HG02885 (cell line): ENCODE results near the gene PEX16.

Experiments used
- ATAC-seq: cut with Tn5 transposase; IDR thresholded peaks from one replicate; pipeline ENCODE4 v1.9.1; 2021; ENCODE audit warnings: mild to moderate bottlenecking; ENCODE audit not compliant: unreplicated experiment, poor library complexity

The PEX16 gene

DNA sequence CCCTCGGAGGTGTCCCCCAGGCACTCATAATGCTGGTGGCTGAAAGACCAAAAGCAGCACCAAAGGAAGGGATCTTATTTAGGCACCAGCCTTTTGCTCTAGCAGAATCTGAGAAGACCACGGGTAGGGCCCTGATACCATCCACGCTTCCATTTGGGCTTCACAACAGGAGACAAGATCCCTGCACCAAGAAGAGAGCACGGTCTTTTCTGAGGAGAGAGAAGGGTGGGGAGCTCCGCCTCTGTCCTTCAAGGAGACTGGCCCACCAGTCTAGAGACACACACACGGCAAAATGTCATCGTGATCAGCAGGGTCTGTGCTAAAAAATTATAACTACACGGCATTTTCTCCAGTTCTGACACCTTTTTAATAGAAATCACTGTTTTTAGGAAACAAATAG is 14.5 kb upstream of the PEX16 start:
- no peak for ATAC-seq

DNA sequence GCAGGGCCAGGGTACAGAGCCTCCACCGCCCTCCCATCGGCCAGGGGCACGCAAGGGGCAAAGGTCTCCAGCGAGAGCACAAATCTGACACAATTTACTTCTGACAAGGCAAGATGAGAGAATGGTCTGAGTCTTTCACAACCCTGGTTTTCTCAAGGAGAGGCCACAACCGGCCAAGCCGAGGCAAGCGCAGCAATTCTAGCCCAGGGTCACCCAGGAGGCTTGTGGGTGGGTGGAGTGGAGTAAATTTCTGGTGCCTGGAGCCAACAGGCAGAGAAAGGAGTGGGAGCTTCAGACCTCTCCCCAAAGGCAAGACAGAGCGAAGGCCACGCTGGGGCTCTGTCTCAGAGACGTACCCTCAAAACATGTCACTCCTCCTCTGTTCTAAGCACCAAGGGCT is 14.1 kb upstream of the PEX16 start:
- no peak for ATAC-seq

DNA sequence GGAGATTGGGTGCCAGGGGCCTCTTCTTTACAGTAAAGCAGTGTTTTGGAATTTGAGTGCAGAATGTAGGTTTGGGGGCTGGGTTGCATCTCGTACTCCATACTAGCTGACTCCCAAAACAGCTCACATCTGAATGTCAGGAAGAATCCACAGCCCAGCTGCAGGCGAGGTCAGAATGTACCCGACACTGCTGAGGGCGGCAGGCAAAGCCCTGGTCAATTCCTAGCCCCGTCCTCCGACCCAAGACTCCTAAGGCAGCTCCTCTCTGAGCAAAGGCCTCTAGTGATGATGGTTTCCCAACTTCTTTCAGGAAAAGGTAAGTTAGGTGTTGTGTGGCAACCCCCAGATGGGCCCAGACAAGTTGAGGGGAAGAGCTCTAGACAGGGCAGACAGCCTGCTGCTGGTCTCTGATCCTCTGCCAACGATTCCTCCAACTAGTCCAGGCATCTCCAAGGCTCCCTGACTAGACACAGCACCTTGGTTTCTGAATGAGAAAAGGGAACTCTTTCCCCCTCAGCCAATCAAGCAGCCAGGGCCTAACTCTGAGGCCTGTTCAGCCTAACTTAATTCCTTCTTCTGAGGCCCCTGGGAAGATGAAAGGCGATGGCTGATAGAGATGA is 13.4 kb upstream of the PEX16 start:
- ATAC-seq: no peak

DNA sequence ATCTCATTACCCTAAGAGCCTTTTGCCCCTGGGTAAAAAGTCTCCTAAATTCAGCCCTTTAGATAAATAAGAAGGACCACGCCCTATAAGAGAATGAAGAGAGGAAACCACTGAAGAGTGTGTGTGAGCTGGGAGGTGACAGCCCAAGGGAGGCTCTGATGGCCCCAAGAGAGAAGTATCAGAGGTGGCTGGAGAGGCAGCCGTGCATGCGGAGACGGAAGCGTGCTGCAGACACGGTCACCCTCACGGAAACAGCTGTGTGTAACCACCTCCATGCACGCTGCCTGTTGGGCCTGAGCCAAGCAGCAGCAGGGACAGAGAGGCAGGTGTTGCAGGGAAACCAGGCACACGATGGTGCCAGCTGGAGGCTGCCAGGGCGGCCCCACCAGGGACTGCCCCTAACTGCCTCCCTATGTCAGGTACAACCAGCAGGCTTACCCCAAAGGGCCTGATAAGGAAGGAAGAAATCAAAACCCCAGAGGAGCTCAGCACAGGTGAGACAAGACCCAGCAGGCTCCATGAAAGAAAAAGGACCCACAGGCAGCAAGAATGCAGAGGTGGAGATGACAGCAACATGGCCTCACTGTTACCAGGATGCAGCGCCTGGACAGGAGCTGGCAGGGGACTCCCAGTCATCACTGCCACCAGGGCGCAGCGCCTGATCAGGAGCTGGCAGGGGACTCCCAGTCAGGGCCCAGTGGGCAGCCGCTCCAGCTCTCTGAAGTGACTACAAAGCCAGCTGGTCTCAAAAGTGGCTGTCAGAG is 12.5 kb upstream of the PEX16 start:
- peak; percentile 96 for ATAC-seq

DNA sequence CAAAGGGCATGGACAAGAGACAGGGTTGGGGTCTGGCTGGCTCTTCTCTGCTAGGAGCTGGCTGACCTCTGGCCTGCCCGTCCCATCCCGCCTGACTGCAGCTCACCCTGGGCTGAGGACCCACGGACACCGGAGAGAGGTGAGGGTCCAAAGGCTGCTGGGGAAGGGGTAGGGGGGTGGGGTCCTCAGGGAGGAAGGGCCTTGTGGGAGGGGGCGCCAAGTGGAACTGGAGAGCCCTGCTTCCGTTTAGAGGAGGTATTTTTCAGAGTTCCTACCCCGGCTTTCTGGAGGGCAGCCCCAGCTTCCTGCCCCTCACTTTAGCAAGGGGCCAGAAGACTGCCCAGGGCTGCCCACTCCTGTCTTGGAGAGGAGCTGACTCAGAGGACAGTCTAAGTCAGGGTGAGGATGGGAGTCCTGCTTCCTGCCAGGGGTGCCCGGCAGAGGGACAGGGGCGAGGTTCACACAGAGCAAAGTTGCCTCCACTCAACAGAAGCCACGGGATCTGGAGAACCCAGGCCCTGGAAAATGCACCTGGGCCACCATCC is 11.9 kb upstream of the PEX16 start:
- no peak for ATAC-seq

DNA sequence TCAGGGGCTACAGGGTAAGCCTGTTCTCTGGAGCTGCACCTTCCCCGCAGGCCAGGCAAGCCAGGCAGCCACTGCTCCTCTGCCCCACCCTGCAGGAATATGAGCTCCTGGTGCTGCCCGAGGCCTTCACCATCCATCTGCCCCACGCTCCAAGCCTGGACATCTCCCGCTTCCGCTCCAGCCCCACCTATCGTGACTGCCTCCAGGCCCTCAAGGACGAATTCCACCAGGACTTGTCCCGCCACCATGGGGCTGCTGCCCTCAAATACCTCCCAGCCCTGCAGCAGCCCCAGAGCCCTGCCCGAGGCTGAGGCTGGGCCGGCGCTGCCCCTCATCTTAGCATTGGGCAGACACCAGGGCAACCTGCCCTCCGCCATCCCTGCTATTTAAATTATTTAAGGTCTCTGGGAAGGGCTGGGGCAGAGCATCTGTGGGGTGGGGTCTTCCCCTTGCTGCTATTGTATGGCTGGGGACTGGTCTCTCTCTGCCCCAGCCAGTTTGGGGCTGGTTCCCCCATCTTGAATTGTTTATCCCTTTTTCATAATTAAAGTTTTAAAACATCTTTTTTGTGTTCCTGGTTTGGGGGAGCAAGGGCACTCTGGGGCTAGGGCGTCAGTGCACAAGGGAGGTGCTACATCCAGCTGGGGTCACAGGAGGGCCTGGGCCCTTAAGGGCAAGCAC is 11.0 kb upstream of the PEX16 start:
- ATAC-seq: no peak

DNA sequence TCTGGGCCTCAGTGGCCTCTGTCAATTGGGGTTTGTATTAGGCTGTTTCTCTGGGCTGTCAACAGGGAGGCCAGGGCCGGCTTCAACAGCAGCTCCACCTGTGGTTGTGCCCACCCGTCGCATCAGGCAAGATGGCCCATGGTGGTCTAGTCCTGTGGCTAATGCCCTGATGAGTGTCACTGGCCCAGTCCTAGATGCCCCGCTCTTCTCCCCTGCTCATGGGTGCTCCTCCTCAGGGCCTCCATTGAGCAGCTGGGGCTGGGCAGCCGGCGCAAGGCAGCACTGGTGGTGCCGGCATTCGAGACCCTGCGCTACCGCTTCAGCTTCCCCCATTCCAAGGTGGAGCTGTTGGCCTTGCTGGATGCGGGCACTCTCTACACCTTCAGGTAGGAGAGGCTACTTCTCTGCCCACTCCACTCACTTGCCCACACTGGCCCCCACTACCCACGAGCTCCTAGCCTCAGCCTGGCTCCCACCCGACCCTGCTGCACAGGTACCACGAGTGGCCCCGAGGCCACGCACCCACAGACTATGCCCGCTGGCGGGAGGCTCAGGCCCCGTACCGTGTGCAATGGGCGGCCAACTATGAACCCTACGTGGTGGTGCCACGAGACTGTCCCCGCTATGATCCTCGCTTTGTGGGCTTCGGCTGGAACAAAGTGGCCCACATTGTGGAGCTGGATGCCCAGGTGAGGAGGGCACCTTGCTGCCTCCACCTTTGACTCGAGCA is 10.2 kb upstream of the PEX16 start:
- ATAC-seq: no peak

DNA sequence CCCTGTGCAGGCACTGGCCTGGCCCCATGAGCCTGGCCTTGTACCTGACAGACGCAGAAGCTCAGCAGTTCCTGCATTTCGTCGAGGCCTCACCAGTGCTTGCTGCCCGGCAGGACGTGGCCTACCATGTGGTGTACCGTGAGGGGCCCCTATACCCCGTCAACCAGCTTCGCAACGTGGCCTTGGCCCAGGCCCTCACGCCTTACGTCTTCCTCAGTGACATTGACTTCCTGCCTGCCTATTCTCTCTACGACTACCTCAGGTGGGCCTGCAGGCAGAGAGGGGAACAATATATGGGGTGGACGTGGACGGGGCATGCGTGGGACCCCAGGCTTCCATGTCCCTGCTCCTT is 9.6 kb upstream of the PEX16 start:
- ATAC-seq: no peak

DNA sequence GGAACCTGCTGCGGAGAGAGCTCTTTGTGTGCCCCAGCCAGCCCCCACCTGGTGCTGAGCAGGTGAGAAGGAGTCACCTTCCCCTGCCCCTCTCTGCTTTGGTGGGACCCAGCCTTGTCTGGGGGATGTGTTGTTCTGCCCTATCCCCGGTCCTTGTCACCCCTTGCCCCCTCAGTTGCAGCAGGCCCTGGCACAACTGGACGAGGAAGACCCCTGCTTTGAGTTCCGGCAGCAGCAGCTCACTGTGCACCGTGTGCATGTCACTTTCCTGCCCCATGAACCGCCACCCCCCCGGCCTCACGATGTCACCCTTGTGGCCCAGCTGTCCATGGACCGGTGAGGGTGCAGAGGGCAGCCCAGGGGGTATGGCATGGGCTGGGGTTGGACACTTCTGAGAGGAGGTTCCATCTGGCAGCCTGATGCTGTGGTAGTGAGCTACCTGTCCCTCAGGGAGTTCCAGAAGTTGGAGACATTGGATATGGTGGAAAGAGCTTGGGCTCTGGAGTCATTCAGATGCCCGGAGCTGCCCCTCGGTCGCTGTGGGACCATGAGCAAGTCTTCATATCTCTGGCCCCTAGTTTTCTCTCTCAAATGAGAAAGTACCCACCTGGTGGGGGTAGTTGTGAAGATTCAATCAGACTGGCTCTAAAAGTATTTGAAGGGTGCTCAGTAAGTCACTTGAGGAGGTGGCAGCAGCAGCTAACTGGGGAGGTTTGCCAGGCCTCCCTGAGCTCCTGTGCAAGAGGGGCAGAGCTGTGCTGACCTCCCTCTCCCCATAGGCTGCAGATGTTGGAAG is 9.1 kb upstream of the PEX16 start:
- ATAC-seq: no peak

DNA sequence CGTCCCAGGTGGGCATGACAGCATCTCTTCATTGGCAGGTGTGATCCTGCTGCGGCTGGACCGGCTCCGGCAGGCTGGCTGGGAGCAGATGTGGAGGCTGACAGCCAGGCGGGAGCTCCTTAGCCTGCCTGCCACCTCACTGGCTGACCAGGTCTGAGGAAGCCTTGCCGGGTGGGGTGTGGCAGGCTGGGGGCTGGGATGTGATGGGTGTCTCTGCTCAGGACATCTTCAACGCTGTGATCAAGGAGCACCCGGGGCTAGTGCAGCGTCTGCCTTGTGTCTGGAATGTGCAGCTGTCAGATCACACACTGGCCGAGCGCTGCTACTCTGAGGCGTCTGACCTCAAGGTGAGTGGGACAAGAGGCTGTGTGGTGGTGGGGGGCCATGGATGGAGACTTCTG is 8.3 kb upstream of the PEX16 start:
- no peak for ATAC-seq

DNA sequence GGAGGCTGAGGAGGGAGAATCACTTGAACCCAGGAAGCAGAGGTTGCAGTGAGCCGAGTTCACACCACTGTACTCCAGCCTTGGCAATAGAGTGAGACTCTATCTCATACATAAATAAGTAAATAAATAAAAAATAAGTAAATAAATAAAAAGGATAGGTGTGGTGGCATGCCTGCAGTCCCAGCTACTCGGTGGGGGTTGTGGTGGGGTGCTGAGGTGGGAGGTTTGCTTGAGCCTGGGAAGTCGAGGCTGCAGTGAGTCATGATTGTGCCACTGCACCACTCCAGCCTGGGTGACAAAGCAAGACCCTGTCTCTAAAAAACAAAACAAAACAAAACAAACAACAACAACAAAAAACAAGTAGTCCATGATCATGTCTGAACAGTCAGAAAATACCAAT is 7.9 kb upstream of the PEX16 start:
- ATAC-seq: no peak

DNA sequence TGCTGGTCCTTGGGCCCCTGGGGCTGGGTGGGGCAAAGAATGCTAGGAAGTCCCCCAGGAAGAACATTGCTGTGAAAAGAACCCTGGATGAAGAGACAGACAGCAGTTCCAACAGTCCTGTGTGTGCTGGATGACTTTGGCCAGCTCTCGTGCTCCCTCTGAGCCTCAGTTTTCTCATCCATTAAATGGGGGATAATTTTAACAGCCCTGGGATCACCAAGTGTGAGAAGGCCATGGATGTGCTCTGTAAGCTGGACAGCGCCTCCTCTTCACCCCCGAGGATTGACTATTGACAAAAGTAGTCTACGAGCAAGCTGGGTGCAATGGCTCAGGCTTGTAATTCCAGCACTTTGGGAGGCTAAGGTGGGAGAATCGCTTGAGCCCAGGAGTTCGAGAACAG is 7.2 kb upstream of the PEX16 start:
- ATAC-seq: no peak

DNA sequence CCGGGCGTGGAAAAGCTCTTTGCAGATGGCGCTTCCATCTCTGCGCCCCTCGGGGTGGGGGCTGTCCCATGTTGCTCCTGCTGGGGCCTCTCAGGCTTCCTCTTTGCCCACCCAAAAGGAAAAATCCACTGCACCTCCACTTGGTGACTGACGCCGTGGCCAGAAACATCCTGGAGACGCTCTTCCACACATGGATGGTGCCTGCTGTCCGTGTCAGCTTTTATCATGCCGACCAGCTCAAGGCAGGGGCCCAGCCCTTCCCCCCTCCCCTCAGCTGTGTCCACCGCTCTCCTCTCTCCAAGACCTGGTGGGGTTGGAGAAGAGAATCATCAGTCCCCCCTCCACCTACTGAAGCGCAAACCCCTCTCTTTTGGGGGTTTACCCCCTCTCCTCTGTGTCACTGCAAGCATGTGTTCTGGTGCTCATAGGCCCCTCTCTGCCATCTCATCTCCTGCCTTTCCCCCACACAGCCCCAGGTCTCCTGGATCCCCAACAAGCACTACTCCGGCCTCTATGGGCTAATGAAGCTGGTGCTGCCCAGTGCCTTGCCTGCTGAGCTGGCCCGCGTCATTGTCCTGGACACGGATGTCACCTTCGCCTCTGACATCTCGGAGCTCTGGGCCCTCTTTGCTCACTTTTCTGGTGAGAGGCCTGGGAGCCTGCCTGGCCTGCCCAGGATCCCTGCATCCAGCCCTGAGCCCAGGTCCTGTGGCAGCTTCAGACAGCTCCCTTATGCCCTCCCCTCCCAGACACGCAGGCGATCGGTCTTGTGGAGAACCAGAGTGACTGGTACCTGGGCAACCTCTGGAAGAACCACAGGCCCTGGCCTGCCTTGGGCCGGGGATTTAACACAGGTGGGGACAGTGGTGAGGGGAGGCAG is 6.6 kb upstream of the PEX16 start:
- ATAC-seq: no peak

DNA sequence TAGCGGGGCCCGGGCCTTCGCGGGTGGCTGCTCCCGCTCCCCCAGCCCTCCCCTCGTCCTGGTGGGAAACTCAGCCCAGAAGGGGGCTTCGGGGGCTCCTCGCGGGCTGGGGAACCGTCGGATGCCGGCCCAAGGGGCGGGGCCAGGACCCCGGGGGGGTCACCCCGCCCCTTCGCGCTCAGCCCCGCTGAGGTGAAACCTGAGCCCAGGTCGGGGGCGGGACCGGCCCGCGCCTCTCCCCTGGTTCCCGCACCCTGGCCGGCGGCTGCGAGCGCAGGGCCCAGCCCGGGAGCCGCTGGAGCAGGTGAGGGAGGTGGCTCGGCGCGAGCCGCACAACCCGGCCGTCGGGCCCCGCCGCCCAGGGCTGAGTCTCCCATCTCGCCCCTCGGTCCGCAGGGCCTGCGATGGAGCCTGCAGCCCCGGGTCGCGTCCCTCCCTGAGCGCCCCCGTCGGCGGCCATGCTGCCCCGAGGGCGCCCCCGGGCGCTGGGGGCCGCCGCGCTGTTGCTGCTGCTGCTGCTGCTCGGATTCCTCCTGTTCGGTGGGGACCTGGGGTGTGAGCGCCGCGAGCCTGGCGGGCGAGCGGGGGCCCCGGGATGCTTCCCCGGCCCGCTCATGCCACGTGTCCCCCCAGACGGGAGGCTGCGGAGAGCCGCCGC is 4.9 kb upstream of the PEX16 start, which contains the start of gene LARGE2:
TSS of gene LARGE2 (plus strand) at position 232 of the 658 bp plus-strand sequence. CDS start at position 459, 227 bp downstream.
- ATAC-seq: no peak

DNA sequence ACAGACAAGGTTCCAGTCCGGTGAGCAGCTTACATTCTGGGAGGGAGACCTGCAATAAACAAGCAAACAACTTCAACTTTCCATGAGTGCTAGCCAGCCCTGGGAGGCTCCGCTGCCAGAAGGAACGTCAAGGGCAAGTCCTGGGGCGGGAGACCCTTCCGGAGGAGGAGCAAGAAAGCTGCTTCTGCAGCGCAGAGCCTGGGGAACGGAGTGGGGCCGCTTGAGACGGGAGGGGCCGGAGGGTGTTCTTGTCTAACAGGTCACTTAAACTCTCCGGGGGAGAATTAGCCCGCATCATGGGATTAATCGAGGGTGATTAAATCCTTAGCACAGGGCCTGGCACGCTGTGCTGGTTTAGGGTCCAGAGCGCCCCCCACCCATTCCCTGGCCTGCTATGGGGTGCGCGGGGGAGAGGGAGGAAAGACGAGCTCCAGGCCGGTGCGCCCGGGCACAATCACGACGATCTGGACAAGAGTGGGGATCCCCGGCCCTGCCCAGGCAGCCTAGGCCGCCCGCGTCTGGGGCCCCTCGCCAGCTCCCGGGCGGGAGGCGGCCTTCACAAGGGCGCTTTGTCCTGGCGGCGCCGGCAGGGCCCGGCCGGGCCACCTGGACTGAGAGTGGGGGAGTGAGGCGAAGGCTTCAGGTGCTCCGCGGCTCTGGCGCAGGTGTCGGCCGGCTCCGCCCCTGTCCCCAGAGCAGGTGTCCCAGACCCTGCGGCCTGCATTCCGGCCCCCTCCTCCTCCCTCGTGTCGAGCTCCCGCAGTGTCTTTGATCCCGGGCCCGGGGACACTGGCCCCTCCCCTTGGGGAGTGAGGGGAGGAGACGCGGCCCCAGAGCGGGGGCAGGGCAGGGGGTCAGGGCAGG is 4.1 kb upstream of the PEX16 start:
- ATAC-seq: no peak

DNA sequence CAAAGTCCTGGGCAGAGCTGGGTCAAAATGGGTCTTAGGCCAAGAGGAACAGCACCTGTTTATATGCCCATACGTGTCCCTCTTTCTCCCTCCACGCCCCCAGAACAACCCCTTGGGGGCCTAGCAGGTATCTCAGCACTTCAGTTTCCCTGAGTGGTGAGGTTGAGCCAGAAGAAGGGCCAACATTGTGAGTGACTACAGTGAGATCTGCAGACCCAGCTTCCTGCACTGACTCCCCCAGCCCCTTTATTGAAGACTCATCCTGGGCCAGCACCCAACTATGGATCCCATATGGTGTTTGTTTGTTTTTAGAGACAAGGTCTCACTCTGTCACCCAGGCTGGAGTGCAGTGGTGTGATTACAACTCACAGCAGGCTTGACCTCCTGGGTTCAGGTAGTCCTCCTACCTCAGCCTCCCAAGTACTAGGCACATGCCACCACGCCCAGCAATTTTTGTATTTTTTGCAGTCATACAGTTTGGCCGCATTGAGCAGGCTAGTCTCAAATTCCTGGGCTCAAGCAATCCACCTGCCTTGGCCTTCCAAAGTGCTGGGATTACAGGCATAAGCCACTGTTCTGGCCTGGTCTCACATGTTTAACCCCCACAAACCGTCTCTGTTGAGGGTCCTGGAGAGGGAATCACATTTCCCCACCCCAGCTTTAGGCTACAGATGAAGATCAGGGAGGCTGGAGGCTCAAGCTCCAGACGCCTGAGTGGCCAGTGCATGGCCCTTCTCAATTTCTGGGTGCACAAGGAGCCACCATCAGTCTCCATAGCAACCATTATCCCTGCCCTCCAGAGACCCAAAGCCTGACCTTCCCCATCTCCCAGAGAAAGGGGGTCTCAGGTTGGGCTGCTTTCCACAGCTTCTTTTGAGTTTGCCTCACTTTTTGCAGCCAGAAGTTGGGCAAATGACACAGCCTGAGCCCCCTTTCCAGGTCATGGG is 3.1 kb upstream of the PEX16 start:
- ATAC-seq: no peak
